ENCODE data around the gene STPG2.
"Not testable (repeated sequence)": the region's sequence is repeated elsewhere in the genome, so short reads cannot be mapped to it uniquely, and the experiment has no call there.

Gene STPG2

DNA sequence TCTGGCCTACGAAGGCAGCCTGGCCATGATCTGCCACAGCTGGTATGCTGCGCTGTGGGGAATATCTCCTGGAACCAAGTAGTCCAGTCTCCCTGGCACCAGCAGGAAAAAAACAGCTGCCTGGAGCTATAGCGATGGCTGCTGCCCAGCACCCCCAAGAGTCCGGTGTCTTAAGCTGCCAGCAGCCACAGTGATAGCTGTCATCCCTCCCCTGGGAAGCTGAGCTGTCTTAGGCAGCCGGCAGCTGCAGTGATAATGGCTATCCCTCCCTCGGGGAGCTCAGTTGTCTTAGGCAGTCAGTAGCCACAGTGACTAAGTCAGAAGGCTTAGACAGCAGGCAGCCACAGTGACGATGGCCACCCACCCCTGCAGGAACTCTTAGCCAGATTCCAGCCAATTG lies 205.1 kb downstream of the STPG2 start:
- H3K4me3 Mint-ChIP-seq, result no peak overlapping the region
- H3K27me3 Mint-ChIP-seq, result no peaks in the 10 kb centered on the region
- H3K36me3 Mint-ChIP-seq, result no peaks in the 10 kb centered on the region
- H3K27ac Mint-ChIP-seq, result no peak overlapping the region
- H3K4me1 Mint-ChIP-seq (ENCODE audit: low read depth), result no peaks in the 10 kb centered on the region
- H3K9me3 Mint-ChIP-seq (ENCODE audit: low read depth), result peaks cover 30% of the 10 kb centered on the region

DNA sequence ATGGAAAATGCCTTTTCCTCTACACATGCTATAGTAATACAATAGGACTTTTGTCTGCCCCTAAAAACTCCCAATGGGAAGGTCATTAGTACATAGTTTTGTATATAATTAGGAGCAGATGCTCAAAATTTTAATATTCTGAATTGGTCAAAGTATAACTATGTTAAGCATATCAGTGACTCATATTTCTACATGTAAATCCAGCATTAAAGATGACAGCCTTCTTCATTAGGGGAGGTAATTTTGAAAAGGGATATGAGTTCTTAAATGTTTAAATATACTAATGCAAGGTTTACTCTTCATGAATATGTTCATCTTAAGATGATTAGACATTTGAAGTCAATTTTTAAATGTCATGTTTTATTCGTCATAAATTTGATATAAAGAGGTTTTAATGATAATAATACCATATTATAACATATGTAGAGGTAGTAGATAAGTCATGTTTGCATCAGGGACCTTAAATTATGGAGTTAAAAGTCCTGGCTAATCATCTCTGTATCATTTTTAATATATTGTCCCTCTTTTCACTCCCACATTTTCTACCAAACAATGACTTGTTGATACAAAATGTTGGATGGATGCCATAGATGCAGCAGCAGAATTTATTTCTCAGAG lies 218.8 kb downstream of the STPG2 start:
- no peaks in the 10 kb centered on the region for H3K4me1 Mint-ChIP-seq (ENCODE audit: low read depth)
- no peaks in the 10 kb centered on the region for H3K27me3 Mint-ChIP-seq
- H3K9me3 Mint-ChIP-seq (ENCODE audit: low read depth), result peaks cover 10% of the 10 kb centered on the region
- H3K36me3 Mint-ChIP-seq, result no peaks in the 10 kb centered on the region
- no peak overlapping the region for H3K4me3 Mint-ChIP-seq
- H3K27ac Mint-ChIP-seq, result no peak overlapping the region

DNA sequence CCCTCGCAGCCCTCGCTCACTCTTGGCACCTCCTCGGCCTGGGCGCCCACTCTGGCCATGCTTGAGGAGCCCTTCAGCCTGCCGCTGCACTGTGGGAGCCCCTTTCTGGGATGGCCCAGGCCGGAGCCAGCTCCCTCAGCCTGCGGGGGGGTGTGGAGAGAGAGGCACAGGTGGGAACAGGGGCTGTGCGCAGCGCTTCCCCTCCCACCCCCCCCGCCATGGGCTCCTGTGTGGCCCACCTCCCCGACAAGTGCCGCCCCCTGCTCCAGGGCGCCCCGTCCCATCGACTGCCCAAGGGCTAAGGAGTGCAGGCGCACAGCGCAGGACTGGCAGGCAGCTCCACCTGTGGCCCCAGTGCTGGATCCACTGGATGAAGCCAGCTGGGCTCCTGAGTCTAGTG lies 220.2 kb downstream of the STPG2 start:
- no peak overlapping the region for H3K27ac Mint-ChIP-seq
- H3K27me3 Mint-ChIP-seq, result no peaks in the 10 kb centered on the region
- H3K4me3 Mint-ChIP-seq, result no peak overlapping the region
- peaks cover 10% of the 10 kb centered on the region for H3K9me3 Mint-ChIP-seq (ENCODE audit: low read depth)
- no peaks in the 10 kb centered on the region for H3K36me3 Mint-ChIP-seq
- H3K4me1 Mint-ChIP-seq (ENCODE audit: low read depth), result no peaks in the 10 kb centered on the region

DNA sequence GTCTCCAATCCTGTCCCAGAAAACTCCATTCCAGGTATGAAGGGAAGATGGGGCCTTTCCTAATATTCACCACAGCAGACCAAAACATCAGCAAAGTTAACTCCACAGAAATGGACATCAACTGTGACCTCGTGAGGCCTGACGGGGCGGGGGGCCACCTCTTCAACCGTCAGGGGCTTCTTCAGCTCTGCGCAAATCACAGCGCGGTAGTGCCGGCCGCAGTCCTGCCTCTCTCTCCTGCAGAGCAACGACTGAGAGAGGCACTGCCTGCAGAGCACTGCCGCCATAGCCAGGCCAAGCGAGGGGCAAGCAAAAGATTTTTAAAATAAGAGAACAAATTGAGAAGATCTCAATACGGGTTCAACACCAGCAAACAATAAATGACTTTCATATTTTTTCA lies 226.2 kb downstream of the STPG2 start:
- Mint-ChIP-seq H3K4me1 (ENCODE audit: low read depth) (no peaks in the 10 kb centered on the region), H3K27ac (no peak overlapping the region), H3K9me3 (ENCODE audit: low read depth) (peaks cover 4% of the 10 kb centered on the region), H3K4me3 (no peak overlapping the region), H3K36me3 (no peaks in the 10 kb centered on the region), H3K27me3 (no peaks in the 10 kb centered on the region)

DNA sequence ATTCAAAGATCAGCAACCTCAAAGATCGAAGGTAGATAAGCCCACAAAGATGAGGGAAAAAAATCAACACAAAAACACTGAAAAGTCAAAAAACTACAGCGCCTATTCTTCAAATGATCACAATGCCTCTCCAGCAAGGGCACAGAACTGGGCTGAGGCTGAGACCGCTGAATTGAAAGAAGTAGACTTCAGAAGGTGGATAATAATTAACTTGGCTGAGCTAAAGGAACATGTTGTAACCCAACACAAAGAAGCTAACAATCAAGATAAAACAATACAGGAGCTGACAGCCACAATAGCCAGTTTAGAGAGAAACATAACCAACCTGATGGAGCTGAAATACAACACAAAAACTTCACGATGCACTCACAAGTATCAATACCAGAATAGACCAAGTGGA lies 231.1 kb downstream of the STPG2 start:
- H3K4me3 Mint-ChIP-seq, result no peak overlapping the region
- H3K27me3 Mint-ChIP-seq, result no peaks in the 10 kb centered on the region
- H3K9me3 Mint-ChIP-seq (ENCODE audit: low read depth), result peaks cover 3% of the 10 kb centered on the region

DNA sequence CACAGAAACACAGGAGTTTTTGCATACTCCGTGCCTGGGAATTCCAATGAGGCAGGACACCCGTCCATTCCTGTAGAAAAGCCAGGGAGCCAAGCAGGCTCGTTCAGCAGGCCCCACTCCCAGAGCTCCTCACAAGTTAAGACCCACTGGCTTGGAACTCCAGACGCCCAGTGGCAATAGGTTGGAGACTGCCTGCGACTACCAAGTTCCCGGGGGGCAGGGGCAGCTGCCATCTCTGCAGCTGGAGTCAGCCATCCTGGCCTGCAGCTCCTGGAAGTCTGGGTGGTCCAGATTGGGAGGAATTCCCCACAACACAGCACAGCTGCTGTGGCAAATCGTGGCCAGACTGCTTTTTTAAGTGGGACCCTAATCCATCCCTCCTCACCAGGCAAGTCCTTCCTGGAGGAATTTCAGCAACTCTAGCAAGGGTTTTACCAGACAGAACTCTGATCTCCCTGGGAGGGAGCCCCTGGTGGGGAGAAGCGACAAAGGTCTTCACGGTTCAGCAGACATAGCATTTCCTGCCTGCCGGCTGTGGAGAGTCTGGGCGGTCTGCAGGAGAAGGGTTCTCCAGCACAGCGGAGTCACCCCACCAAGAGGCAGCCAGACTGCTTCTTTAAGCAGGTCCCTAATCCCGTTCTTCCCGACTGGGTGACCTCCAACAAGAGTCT lies 231.9 kb downstream of the STPG2 start:
- H3K9me3 Mint-ChIP-seq (ENCODE audit: low read depth), result peaks cover 3% of the 10 kb centered on the region

More for the DNA sequence above, 231.1 kb downstream of the STPG2 start:
- no peaks in the 10 kb centered on the region for H3K4me1 Mint-ChIP-seq (ENCODE audit: low read depth)
- H3K36me3 Mint-ChIP-seq, result no peaks in the 10 kb centered on the region
- no peak overlapping the region for H3K27ac Mint-ChIP-seq

DNA sequence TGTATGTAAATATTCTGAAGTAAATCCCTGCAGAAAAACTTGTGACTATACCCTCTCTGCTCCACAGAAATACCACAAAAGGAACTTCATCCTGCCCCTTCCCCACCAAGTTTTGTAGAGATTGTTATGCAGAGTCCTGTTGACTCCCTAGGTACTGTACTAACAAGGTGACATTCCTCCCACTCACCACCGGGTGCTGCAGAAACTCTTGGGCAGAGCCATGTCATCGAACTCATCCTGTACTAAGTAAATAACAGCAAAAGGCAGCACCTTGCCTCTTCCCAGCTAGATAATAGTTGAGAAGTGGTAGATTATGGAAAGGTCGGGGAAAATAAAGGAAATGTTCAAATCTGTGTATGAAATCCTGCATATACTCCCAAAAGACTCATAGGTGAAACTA lies 233.3 kb downstream of the STPG2 start:
- H3K4me1 Mint-ChIP-seq (ENCODE audit: low read depth), result no peaks in the 10 kb centered on the region
- no peaks in the 10 kb centered on the region for H3K36me3 Mint-ChIP-seq
- no peak overlapping the region for H3K27ac Mint-ChIP-seq
- H3K4me3 Mint-ChIP-seq, result no peak overlapping the region
- H3K27me3 Mint-ChIP-seq, result no peaks in the 10 kb centered on the region
- H3K9me3 Mint-ChIP-seq (ENCODE audit: low read depth), result peaks cover 7% of the 10 kb centered on the region

More for the DNA sequence above, 231.9 kb downstream of the STPG2 start:
- Mint-ChIP-seq H3K4me1 (ENCODE audit: low read depth) (no peaks in the 10 kb centered on the region), H3K27ac (no peak overlapping the region), H3K27me3 (no peaks in the 10 kb centered on the region), H3K36me3 (no peaks in the 10 kb centered on the region), H3K4me3 (no peak overlapping the region)

DNA sequence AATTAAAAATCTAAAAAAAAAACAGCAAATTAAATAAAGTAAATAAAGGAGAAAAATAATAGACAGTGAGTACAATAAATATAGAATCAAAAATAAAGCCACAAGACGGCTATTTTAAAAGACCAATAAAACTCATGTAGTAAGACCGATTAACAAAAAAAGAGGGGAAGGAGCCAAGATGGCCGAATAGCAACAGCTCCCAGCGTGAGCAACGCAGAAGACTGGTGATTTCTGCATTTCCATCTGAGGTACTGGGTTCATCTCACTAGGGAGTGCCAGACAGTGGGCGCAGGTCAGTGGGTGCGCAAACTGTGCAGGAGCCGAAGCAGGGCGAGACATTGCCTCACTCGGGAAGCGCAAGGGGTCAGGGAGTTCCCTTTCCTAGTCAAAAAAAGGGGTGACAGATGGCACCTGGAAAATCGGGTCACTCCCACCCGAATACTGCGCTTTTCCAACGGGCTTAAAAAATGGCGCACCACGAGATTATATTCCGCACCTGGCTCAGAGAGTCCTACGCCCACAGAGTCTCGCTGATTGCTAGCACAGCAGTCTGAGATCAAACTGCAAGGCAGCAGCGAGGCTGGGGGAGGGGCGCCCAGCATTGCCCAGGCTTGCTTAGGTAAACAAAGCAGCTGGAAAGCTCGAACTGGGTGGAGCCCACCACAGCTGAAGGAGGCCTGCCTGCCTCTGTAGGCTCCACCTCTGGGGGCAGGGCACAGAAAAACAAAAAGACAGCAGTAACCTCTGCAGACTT lies 239.7 kb downstream of the STPG2 start:
- H3K36me3 Mint-ChIP-seq; H3K27ac Mint-ChIP-seq; H3K4me3 Mint-ChIP-seq; H3K4me1 Mint-ChIP-seq (ENCODE audit: low read depth); H3K27me3 Mint-ChIP-seq; H3K9me3 Mint-ChIP-seq (ENCODE audit: low read depth): not testable (repeated sequence)

DNA sequence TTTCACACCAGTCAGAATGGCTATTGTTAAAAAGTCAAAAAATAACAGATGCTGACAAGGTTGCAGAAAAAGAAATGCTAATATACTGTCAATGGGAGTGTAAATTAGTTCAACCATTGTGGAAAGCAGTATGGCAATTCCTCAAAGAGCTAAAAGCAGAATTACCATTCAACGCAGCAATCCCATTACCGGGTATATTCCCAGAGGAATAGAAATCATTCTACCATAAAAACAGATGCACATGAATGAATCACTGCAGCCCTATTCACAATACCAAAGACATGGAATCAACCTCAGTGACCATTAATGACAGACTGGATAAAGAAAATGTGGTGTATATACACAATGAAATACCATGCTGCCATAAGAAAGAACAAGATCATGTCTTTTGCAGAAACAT lies 243.0 kb downstream of the STPG2 start:
- no peak overlapping the region for H3K4me3 Mint-ChIP-seq
- no peaks in the 10 kb centered on the region for H3K36me3 Mint-ChIP-seq
- H3K27me3 Mint-ChIP-seq, result no peaks in the 10 kb centered on the region
- H3K4me1 Mint-ChIP-seq (ENCODE audit: low read depth), result no peaks in the 10 kb centered on the region
- peaks cover 3% of the 10 kb centered on the region for H3K9me3 Mint-ChIP-seq (ENCODE audit: low read depth)
- no peak overlapping the region for H3K27ac Mint-ChIP-seq

DNA sequence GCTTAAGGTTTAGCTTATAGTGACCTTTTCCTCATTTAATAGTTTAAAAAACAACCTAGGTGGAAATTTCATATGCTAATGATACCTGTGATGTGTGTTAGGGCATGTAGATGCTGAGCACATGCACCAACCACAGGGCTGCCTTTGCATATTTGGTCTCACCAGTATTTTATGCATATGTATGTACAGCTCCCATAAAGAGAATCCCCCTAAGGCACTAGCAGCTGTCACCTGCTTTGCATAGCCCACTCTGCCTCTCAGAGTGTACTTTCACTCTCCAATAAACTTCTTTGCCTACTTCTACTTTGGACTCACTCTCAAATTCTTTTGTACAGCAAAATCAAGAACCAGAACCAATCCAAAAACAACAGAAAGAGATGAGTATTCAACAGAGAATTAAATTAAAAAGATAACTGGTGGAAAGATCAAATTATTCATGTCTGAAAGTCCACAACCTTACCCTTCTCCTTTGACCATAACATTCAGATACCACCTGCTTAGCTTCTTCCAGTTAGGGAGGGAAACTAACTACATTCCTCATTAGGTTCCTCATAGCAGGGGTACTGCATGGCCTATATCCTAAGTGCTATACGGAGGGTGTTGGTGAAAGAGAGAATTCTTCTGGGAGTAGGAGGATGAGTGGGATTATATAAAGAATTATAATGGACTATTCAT lies 250.5 kb downstream of the STPG2 start:
- Mint-ChIP-seq H3K27ac (no peak overlapping the region), H3K4me3 (no peak overlapping the region), H3K4me1 (ENCODE audit: low read depth) (no peaks in the 10 kb centered on the region), H3K36me3 (no peaks in the 10 kb centered on the region), H3K27me3 (no peaks in the 10 kb centered on the region), H3K9me3 (ENCODE audit: low read depth) (no peaks in the 10 kb centered on the region)

DNA sequence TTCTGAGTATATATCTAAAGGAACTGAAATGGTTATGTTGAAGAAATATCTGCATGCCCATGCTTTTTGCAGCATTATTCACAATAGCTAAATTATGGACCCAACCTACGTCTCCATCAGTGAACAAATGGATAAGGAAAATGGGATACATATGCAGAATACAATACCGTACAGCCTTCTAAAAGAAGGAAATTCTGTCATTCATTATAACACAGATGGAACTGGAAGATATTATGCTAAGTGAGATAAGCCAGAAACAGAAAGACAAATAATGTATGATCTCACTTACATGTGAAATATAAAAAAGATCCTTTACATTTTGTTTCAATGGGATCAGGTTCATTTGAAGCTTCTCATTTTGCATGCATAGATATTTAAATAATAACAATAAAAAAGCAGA lies 263.3 kb downstream of the STPG2 start:
- no peaks in the 10 kb centered on the region for H3K9me3 Mint-ChIP-seq (ENCODE audit: low read depth)
- H3K27me3 Mint-ChIP-seq, result no peaks in the 10 kb centered on the region
- no peaks in the 10 kb centered on the region for H3K4me1 Mint-ChIP-seq (ENCODE audit: low read depth)
- no peak overlapping the region for H3K27ac Mint-ChIP-seq
- H3K36me3 Mint-ChIP-seq, result no peaks in the 10 kb centered on the region
- H3K4me3 Mint-ChIP-seq, result no peak overlapping the region

DNA sequence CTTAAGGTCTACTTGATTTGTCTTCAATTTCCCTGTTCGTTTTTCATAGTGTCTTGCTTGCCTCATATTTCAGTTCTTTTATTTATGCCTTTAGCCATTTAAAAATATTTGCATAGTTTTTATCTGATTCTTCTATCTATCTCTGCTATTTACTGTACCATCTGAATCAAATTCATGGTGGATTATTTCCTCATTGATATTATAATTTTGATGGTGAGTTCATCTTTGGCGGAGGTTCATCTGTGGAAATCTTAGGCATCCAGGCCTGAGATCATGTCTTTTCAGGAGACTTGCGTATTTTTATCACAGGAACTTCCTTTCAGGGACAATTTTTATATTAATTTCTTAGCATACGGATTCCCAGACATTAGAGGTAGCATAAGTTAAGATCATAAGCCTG lies 275.2 kb downstream of the STPG2 start:
- H3K9me3 Mint-ChIP-seq (ENCODE audit: low read depth), result peaks cover 4% of the 10 kb centered on the region
- H3K27ac Mint-ChIP-seq, result no peak overlapping the region
- no peak overlapping the region for H3K4me3 Mint-ChIP-seq
- no peaks in the 10 kb centered on the region for H3K36me3 Mint-ChIP-seq
- no peaks in the 10 kb centered on the region for H3K27me3 Mint-ChIP-seq
- no peaks in the 10 kb centered on the region for H3K4me1 Mint-ChIP-seq (ENCODE audit: low read depth)

DNA sequence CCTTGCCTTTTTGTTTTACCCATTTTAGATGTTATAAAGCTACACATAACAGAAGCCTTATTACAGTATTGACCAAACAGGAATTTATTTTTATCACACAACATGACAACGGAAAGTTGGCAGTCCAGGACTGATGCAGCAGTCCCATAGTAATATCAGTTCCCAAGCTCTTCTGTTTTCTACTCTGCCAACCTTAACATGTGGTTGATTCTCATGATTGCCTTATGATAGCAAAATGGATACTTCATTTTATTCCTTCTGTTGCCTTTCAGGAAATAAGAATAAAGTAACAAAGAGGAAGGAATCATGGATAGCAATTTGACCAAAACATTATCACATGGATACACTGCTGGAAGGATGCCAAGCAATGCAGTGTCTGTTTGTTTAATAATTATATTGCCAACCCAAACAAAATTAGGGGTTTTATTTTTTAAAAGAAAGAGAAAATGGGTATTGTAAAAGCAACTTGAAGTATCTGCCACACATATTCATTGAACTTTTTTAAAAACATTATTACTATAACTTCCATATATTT lies 275.7 kb downstream of the STPG2 start:
- Mint-ChIP-seq H3K4me1 (ENCODE audit: low read depth) (no peaks in the 10 kb centered on the region), H3K4me3 (no peak overlapping the region), H3K36me3 (no peaks in the 10 kb centered on the region), H3K27ac (no peak overlapping the region), H3K27me3 (no peaks in the 10 kb centered on the region), H3K9me3 (ENCODE audit: low read depth) (peaks cover 7% of the 10 kb centered on the region)

DNA sequence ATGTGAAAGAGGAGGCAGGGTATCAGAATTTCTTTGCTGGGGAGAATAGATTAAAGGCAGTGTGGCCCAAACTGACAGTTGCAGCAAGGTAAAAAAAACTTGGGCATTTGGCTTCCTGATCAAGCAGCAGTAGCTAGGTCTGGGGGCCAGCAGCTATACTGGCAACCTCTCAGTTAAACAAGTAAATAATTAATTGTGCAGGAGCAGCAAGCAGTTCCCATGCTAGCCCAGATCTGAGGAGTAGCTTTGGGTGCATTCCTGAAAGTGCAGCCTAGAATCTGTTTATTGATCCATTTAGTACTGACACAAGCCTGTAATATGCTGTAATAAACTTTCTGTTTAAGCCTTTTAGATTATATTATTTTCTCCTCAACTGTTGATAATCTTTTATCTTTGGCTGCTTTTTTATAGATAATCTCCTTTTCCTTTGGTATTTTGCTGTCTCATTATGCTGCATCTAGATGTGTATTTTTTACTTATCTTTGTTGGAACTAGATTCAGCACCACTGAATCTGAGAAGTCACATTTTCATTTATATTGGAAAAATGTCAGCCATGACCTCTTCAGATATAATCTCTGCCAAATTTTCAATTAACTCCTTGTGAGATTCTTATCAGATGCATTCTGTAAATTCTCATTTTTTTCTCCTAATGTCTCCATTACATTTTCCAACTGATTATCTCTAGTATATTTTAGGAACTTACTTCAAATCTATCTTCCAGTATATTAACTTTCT lies 276.3 kb downstream of the STPG2 start:
- no peak overlapping the region for H3K4me3 Mint-ChIP-seq
- H3K27ac Mint-ChIP-seq, result no peak overlapping the region
- H3K9me3 Mint-ChIP-seq (ENCODE audit: low read depth), result peaks cover 14% of the 10 kb centered on the region
- no peaks in the 10 kb centered on the region for H3K27me3 Mint-ChIP-seq
- no peaks in the 10 kb centered on the region for H3K4me1 Mint-ChIP-seq (ENCODE audit: low read depth)
- no peaks in the 10 kb centered on the region for H3K36me3 Mint-ChIP-seq

Data from activated naive CD8-positive, alpha-beta T cell (primary cell).